Effector CD8-positive, alpha-beta T cell (primary cell): ENCODE data around the gene DLX2.

Experiments
- DNase-seq: peaks from one replicate; lab custom pipeline; 2025; lab: John Stamatoyannopoulos, UW

The DLX2 gene

GRCh38 chr2:172053486-172053885, 49.2 kb downstream of the DLX2 start:
- DNase-seq, result no peak

GRCh38 chr2:172052000-172052983, 50.4 kb downstream of the DLX2 start:
- no peak for DNase-seq

GRCh38 chr2:172050479-172051125, 52.1 kb downstream of the DLX2 start:
- no peak for DNase-seq

- DNase-seq, result no peak
Observed at GRCh38 chr2:172049567-172050120, 53.1 kb downstream of the DLX2 start.
